Activated T-helper 9 cell treated with anti-CD3 and anti-CD28 coated beads, Interleukin-2, amount 50 U/mL, for 16 hours (primary cell): Measurements from ENCODE around the gene AKAP1.

Experiments
- DNase-seq: peaks from one replicate; pipeline ENCODE4 v3.0.0-alpha.2; 2020; ENCODE audit warnings: low read depth

Gene AKAP1

GRCh38 chr17:57165754-57166153, 80.7 kb downstream of the AKAP1 start:
- DNase-seq = no peak

GRCh38 chr17:57166803-57167202, 81.8 kb downstream of the AKAP1 start:
- no peak for DNase-seq

GRCh38 chr17:57168695-57169094, 83.6 kb downstream of the AKAP1 start:
- DNase-seq = no peak

- no peak for DNase-seq
Observed at GRCh38 chr17:57170866-57171265, 85.8 kb downstream of the AKAP1 start.
